ENCODE results near the gene LUC7L2. TPM values are rescaled to one million over a fixed set of nuclear protein-coding genes. Genes with fewer than 3 reads are reported as not detected.
"Not testable (repeated sequence)": the region's sequence is repeated elsewhere in the genome, so short reads cannot be mapped to it uniquely, and the experiment has no call there.

The LUC7L2 gene
- 45.2 TPM for total RNA-seq
- long read RNA-seq, transcript LUC7L2-202 (10 exons, 2,645 nt), result major isoform, 111 of 173 reads
- long read RNA-seq, partial matches to known transcripts, result 38 of 173 reads
- long read RNA-seq, other reads (novel, unspliced or antisense), result 23 of 173 reads

- Histone ChIP-seq H3K27me3 (ENCODE audit: low read depth) (no peaks in the 10 kb centered on the region), H3K4me1 (peaks cover 63% of the 10 kb centered on the region), H3K9me3 (replicated peaks) (no peaks in the 10 kb centered on the region), H3K27ac (replicated peaks) (peak within 1 kb of the TSS; percentile 100), H3K36me3 (no peaks in the 10 kb centered on the region), H3K4me3 (peak within 1 kb of the TSS; percentile 93)
- no peak for TF ChIP-seq CTCF (IDR thresholded peaks at IDR 0.05; ENCODE audit: borderline replicate concordance)
- intact Hi-C loops (cut with micrococcal nuclease), result no loop called here
- DNase-seq, result peak; percentile 100
These were observed at the start of gene LUC7L2 for GRCh38 chr7:139359366-139360209. Gene LUC7L2, plus strand, starts transcription at chr7:139359894. Its CDS starts 368 bp downstream, at chr7:139360262.

GRCh38 chr7:139317939-139318505 lies 41.7 kb upstream of the LUC7L2 start:
- Histone ChIP-seq H3K27me3 (ENCODE audit: low read depth) (no peaks in the 10 kb centered on the region), H3K27ac (replicated peaks) (no peak overlapping the region)
- TF ChIP-seq CTCF (IDR thresholded peaks at IDR 0.05; ENCODE audit: borderline replicate concordance), result no peak

GRCh38 chr7:139321071-139321745 lies 38.5 kb upstream of the LUC7L2 start:
- intact Hi-C loops (cut with micrococcal nuclease), result no loop called here
- no peak overlapping the region for H3K4me3 ChIP-seq
- DNase-seq, result no peak

More at GRCh38 chr7:139317939-139318505, 41.7 kb upstream of the LUC7L2 start:
- no peak overlapping the region for H3K4me3 ChIP-seq
- DNase-seq, result no peak
- no peaks in the 10 kb centered on the region for H3K36me3 ChIP-seq
- no peaks in the 10 kb centered on the region for H3K4me1 ChIP-seq
- H3K9me3 ChIP-seq (replicated peaks), result no peaks in the 10 kb centered on the region
- intact Hi-C loops (cut with micrococcal nuclease), result no loop called here

GRCh38 chr7:139324709-139325108 lies 35.0 kb upstream of the LUC7L2 start:
- intact Hi-C loops (cut with micrococcal nuclease); H3K27me3 ChIP-seq (ENCODE audit: low read depth); DNase-seq; H3K9me3 ChIP-seq (replicated peaks); H3K4me1 ChIP-seq; H3K4me3 ChIP-seq; H3K27ac ChIP-seq (replicated peaks); H3K36me3 ChIP-seq: not testable (repeated sequence)

More at GRCh38 chr7:139321071-139321745, 38.5 kb upstream of the LUC7L2 start:
- H3K27me3 ChIP-seq (ENCODE audit: low read depth), result no peaks in the 10 kb centered on the region
- no peaks in the 10 kb centered on the region for H3K36me3 ChIP-seq
- TF ChIP-seq CTCF (IDR thresholded peaks at IDR 0.05; ENCODE audit: borderline replicate concordance), result no peak
- H3K4me1 ChIP-seq, result no peaks in the 10 kb centered on the region
- H3K27ac ChIP-seq (replicated peaks), result no peak overlapping the region
- H3K9me3 ChIP-seq (replicated peaks), result no peaks in the 10 kb centered on the region

- no peak overlapping the region for H3K27ac ChIP-seq (replicated peaks)
- no peaks in the 10 kb centered on the region for H3K9me3 ChIP-seq (replicated peaks)
- no peaks in the 10 kb centered on the region for H3K36me3 ChIP-seq
- no peak for DNase-seq
- no peaks in the 10 kb centered on the region for H3K27me3 ChIP-seq (ENCODE audit: low read depth)
- H3K4me1 ChIP-seq, result no peaks in the 10 kb centered on the region
- no peak overlapping the region for H3K4me3 ChIP-seq
- intact Hi-C loops (cut with micrococcal nuclease), result no loop called here
- no peak for TF ChIP-seq CTCF (IDR thresholded peaks at IDR 0.05; ENCODE audit: borderline replicate concordance)
These were observed 31.3 kb upstream of the LUC7L2 start for GRCh38 chr7:139328375-139328774.
